Nephron progenitor cell (in vitro differentiated cells): Measurements from ENCODE around the gene TMEM161B.
A peak's percentile ranks its signal among the peaks of the same experiment; 100 is the strongest.

Experiments
- DNase-seq: peaks from one replicate; pipeline ENCODE4 v3.0.0; 2021
- H3K27ac Mint-ChIP-seq: 2 replicates; pipeline ENCODE4 v1.8.0; 2021; ENCODE audit warnings: mild to moderate bottlenecking, moderate library complexity, mixed read lengths
- H3K27me3 Mint-ChIP-seq: 2 replicates; pipeline ENCODE4 v1.8.0; 2021; ENCODE audit warnings: mild to moderate bottlenecking, low read depth, mixed read lengths; ENCODE audit not compliant: poor library complexity
- H3K36me3 Mint-ChIP-seq: 2 replicates; pipeline ENCODE4 v1.8.0; 2021; ENCODE audit warnings: low read depth, mixed read lengths
- H3K4me1 Mint-ChIP-seq: 2 replicates; pipeline ENCODE4 v1.8.0; 2021; ENCODE audit warnings: mixed read lengths
- H3K4me3 Mint-ChIP-seq: 2 replicates; pipeline ENCODE4 v1.8.0; 2021; ENCODE audit warnings: mild to moderate bottlenecking, moderate library complexity, mixed read lengths
- H3K9me3 Mint-ChIP-seq: 2 replicates; pipeline ENCODE4 v1.8.0; 2021; ENCODE audit warnings: mild to moderate bottlenecking, moderate library complexity, mixed read lengths
- CTCF ChIP-seq: fragments of 200-600 bp; sonication (generic); IDR thresholded peaks from 2 replicates; pipeline ENCODE4 v1.5.0; 2021; ENCODE audit warnings: antibody characterized with exemption

Gene TMEM161B

GRCh38 chr5:88236866-88237642 lies 31.6 kb downstream of the TMEM161B start:
- H3K27ac Mint-ChIP-seq: no peak overlapping the region
- no peak overlapping the region for H3K4me3 Mint-ChIP-seq
- peaks cover 37% of the 10 kb centered on the region for H3K36me3 Mint-ChIP-seq
- no peak for DNase-seq
- TF ChIP-seq CTCF: no peak
- H3K4me1 Mint-ChIP-seq: peaks cover 21% of the 10 kb centered on the region
- H3K27me3 Mint-ChIP-seq: peaks cover 4% of the 10 kb centered on the region
- peaks cover 3% of the 10 kb centered on the region for H3K9me3 Mint-ChIP-seq

GRCh38 chr5:88235828-88236227 lies 32.8 kb downstream of the TMEM161B start:
- H3K36me3 Mint-ChIP-seq: peaks cover 45% of the 10 kb centered on the region
- no peak overlapping the region for H3K4me3 Mint-ChIP-seq
- H3K27ac Mint-ChIP-seq: no peak overlapping the region
- peaks cover 21% of the 10 kb centered on the region for H3K4me1 Mint-ChIP-seq
- no peak for TF ChIP-seq CTCF
- H3K9me3 Mint-ChIP-seq: peaks cover 6% of the 10 kb centered on the region
- no peak for DNase-seq
- H3K27me3 Mint-ChIP-seq: peaks cover 4% of the 10 kb centered on the region

- Mint-ChIP-seq H3K36me3 (peaks cover 45% of the 10 kb centered on the region), H3K4me3 (no peak overlapping the region), H3K4me1 (peaks cover 21% of the 10 kb centered on the region), H3K27me3 (peaks cover 4% of the 10 kb centered on the region), H3K9me3 (peaks cover 6% of the 10 kb centered on the region), H3K27ac (no peak overlapping the region)
- TF ChIP-seq CTCF: no peak
- DNase-seq: no peak
Observed at GRCh38 chr5:88235346-88235745, 33.3 kb downstream of the TMEM161B start.

DNA sequence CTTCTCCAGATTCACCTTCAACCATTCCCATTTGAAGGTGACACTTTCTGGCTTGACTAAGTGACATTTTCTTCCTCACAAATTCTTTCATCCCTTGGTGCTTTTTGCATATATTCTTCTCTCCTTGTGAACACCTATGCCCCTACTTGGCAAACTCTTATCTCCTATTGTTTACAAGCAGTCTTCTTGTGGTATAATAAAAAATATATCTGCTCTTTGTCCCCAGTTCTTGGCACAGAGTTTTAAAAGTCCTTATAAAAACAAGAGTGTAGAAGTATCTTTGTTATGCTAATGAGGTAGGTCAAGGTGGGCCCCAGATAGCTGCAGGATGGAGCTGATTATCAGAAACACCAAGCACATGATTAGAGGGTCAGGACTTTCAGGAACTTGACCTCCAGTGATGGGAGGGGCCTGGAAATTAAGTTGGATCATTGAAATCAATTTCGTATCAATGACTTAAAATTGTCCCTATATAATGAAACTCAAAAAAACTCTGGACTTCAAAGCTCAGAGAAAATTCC lies 38.0 kb downstream of the TMEM161B start:
- no peak for TF ChIP-seq CTCF
- Mint-ChIP-seq H3K27ac (no peak overlapping the region), H3K4me3 (no peak overlapping the region), H3K36me3 (peaks cover 50% of the 10 kb centered on the region), H3K9me3 (peaks cover 6% of the 10 kb centered on the region), H3K4me1 (peaks cover 4% of the 10 kb centered on the region), H3K27me3 (peaks cover 4% of the 10 kb centered on the region)
- DNase-seq: no peak

GRCh38 chr5:88226881-88227450 lies 41.7 kb downstream of the TMEM161B start:
- H3K27me3 Mint-ChIP-seq: no peaks in the 10 kb centered on the region
- H3K27ac Mint-ChIP-seq: peak overlapping the region; percentile 68
- no peaks in the 10 kb centered on the region for H3K4me1 Mint-ChIP-seq
- peaks cover 3% of the 10 kb centered on the region for H3K9me3 Mint-ChIP-seq
- peaks cover 37% of the 10 kb centered on the region for H3K36me3 Mint-ChIP-seq
- H3K4me3 Mint-ChIP-seq: no peak overlapping the region
- TF ChIP-seq CTCF: no peak
- DNase-seq: no peak
